Erythroblast (primary cell): Measurements from ENCODE around the gene SORCS1.

ENCODE experiments used
- GATA1 ChIP-seq: IDR thresholded peaks from 2 replicates; pipeline ENCODE4 v1.6.1; 2011; ENCODE audit warnings: low read depth, mild to moderate bottlenecking, control low read depth, low read length, moderate library complexity
- POLR2A ChIP-seq: IDR thresholded peaks from 2 replicates; pipeline ENCODE4 v1.6.1; 2011; ENCODE audit warnings: mild to moderate bottlenecking, low read length

DNA sequence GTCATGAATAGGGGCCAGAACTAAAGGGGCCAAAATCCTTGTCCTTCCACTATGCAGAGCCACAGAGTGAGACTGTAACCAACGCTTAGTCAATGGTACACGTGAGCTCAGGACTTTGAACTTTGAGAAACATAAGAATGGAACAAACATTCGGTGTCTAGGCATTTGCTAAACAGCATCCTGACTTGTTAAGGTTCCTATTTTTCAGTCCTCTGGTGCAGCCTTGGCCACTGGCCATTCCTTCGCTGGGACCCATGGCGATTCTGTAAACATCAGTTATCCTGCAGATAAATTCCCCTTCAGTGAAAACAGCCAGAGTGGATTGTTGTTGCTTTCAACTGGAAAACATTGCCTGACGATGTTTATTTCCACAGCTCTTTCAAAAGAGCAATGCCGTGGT lies 266.8 kb downstream of the SORCS1 start:
- TF ChIP-seq POLR2A (no peak), GATA1 (no peak)
